Endodermal cell (in vitro differentiated cells): ENCODE measurements around the gene TBXT. TPM values are rescaled to one million over a fixed set of nuclear protein-coding genes. Genes with fewer than 3 reads are reported as not detected.
A peak's percentile ranks its signal among the peaks of the same experiment; 100 is the strongest.

Experiments
- DNase-seq: peaks from one replicate; pipeline ENCODE4 v3.0.0-alpha.2; 2017
- H3K27ac ChIP-seq: 2 replicates; pipeline ENCODE4 v1.5.1; 2013; ENCODE audit warnings: mild to moderate bottlenecking, low read depth, low read length, moderate library complexity
- H3K27me3 ChIP-seq: 2 replicates; pipeline ENCODE4 v1.6.1; 2013; ENCODE audit warnings: mild to moderate bottlenecking, low read length, moderate library complexity; ENCODE audit not compliant: insufficient read depth, control insufficient read depth, poor library complexity, severe bottlenecking
- H3K36me3 ChIP-seq: 2 replicates; pipeline ENCODE4 v1.7.0; 2013; ENCODE audit warnings: mild to moderate bottlenecking, low read length, moderate library complexity; ENCODE audit not compliant: control insufficient read depth, insufficient read depth
- H3K4me1 ChIP-seq: one replicate; pipeline ENCODE4 v1.7.0; 2013; ENCODE audit warnings: low read length; ENCODE audit not compliant: control insufficient read depth, insufficient read depth
- H3K4me3 ChIP-seq: 2 replicates; pipeline ENCODE4 v1.5.1; 2013; ENCODE audit warnings: mild to moderate bottlenecking, low read length, moderate library complexity
- H3K9ac ChIP-seq: 2 replicates; pipeline ENCODE4 v1.6.1; 2013; ENCODE audit warnings: mild to moderate bottlenecking, low read length, moderate library complexity; ENCODE audit not compliant: poor library complexity, severe bottlenecking; ENCODE audit errors: extremely low read depth
- H3K9me3 ChIP-seq: 2 replicates; pipeline ENCODE4 v1.6.1; 2013; ENCODE audit warnings: mild to moderate bottlenecking, low read length, moderate library complexity; ENCODE audit not compliant: control insufficient read depth
- H3K27ac Mint-ChIP-seq: 2 replicates; pipeline ENCODE4 v1.8.0; 2020; ENCODE audit warnings: mixed read lengths
- H3K27me3 Mint-ChIP-seq: 2 replicates; pipeline ENCODE4 v1.8.0; 2021; ENCODE audit warnings: mild to moderate bottlenecking, mixed read lengths; ENCODE audit not compliant: insufficient read depth
- H3K36me3 Mint-ChIP-seq: 2 replicates; pipeline ENCODE4 v1.8.0; 2020; ENCODE audit warnings: low read depth, mixed read lengths
- H3K4me1 Mint-ChIP-seq: 2 replicates; pipeline ENCODE4 v1.8.0; 2020; ENCODE audit warnings: mixed read lengths
- H3K4me3 Mint-ChIP-seq: 2 replicates; pipeline ENCODE4 v1.8.0; 2020; ENCODE audit warnings: mild to moderate bottlenecking, moderate library complexity, mixed read lengths
- H3K9me3 Mint-ChIP-seq: 2 replicates; pipeline ENCODE4 v1.8.0; 2020; ENCODE audit warnings: mild to moderate bottlenecking, mixed read lengths
- CTCF ChIP-seq: fragments of 200-600 bp; sonication (generic); conservative IDR thresholded peaks from 2 replicates; pipeline ENCODE4 v1.5.0; 2021; ENCODE audit warnings: antibody characterized with exemption, mild to moderate bottlenecking
- WGBS, 2 experiments: methylation state at CpG; one replicate each; pipeline versions ENCODE4 v1.1.5 to v1.1.7; 2013; ENCODE audit warnings: missing lambda C conversion rate in 2 of 2, mixed read lengths in 1 of 2; ENCODE audit not compliant: insufficient coverage in 1 of 2, insufficient read length in 1 of 2; 5-methylcytosine and 5-hydroxymethylcytosine counted together
- total RNA-seq, 2 donors: library from RNA; stranded (reverse); fragmentation: NEBNext Ultra II Directional in 1 of 2; extraction: Animal tissue kit (Norgen Biotek cat#: 25700) in 1 of 2; gene quantifications; 2 replicates in 1 of 2; 3 replicates in 1 of 2; pipeline ENCODE4 v1.2.1, GENCODE V29; 2021

TBXT gene
- total RNA-seq, 2 donors from 2014 or later = 2.3 TPM

GRCh38 chr6:166162599-166163342 lies 4.9 kb downstream of the TBXT start:
- TF ChIP-seq CTCF = no peak
- no peak overlapping the region for H3K27ac Mint-ChIP-seq
- peaks cover 49% of the 10 kb centered on the region for H3K27me3 ChIP-seq
- no peaks in the 10 kb centered on the region for H3K36me3 ChIP-seq
- DNase-seq = no peak
- no peaks in the 10 kb centered on the region for H3K9me3 Mint-ChIP-seq
- H3K36me3 Mint-ChIP-seq = no peaks in the 10 kb centered on the region
- H3K4me3 ChIP-seq = no peak overlapping the region
- no peaks in the 10 kb centered on the region for H3K9me3 ChIP-seq
- peaks cover 18% of the 10 kb centered on the region for H3K4me1 Mint-ChIP-seq
- no peak overlapping the region for H3K27ac ChIP-seq
- no peak overlapping the region for H3K9ac ChIP-seq
- 71% methylated on average over 1 of the region's 1 CpG; no CpG with 5 or more reads in 1 of the 2 experiments for WGBS, 2 experiments
- H3K27me3 Mint-ChIP-seq = peaks cover 44% of the 10 kb centered on the region
- H3K4me3 Mint-ChIP-seq = no peak overlapping the region
- H3K4me1 ChIP-seq = no peaks in the 10 kb centered on the region

- Mint-ChIP-seq H3K27ac (no peak overlapping the region), H3K9me3 (no peaks in the 10 kb centered on the region), H3K4me3 (no peak overlapping the region), H3K36me3 (no peaks in the 10 kb centered on the region), H3K27me3 (no peaks in the 10 kb centered on the region), H3K4me1 (peaks cover 6% of the 10 kb centered on the region)
- no peak for TF ChIP-seq CTCF
- Histone ChIP-seq H3K27ac (no peak overlapping the region), H3K4me3 (no peak overlapping the region), H3K36me3 (no peaks in the 10 kb centered on the region), H3K4me1 (no peaks in the 10 kb centered on the region), H3K9ac (no peak overlapping the region), H3K9me3 (no peaks in the 10 kb centered on the region), H3K27me3 (peaks cover 2% of the 10 kb centered on the region)
- no peak for DNase-seq
- WGBS, 2 experiments = 93 to 97% methylated on average over 24 to 28 of the region's 28 CpGs
Observed at GRCh38 chr6:166157930-166158617, 9.6 kb downstream of the TBXT start.

GRCh38 chr6:166156942-166157341 lies 10.7 kb downstream of the TBXT start:
- no peak overlapping the region for H3K4me3 ChIP-seq
- H3K4me1 ChIP-seq = no peaks in the 10 kb centered on the region
- H3K9me3 Mint-ChIP-seq = no peaks in the 10 kb centered on the region
- H3K27ac ChIP-seq = no peak overlapping the region
- H3K27me3 ChIP-seq = no peaks in the 10 kb centered on the region
- H3K27me3 Mint-ChIP-seq = no peaks in the 10 kb centered on the region
- no peaks in the 10 kb centered on the region for H3K36me3 ChIP-seq
- H3K36me3 Mint-ChIP-seq = no peaks in the 10 kb centered on the region
- TF ChIP-seq CTCF = peak; percentile 75
- no peak for DNase-seq
- no peak overlapping the region for H3K27ac Mint-ChIP-seq
- peaks cover 6% of the 10 kb centered on the region for H3K4me1 Mint-ChIP-seq
- H3K4me3 Mint-ChIP-seq = no peak overlapping the region
- no peaks in the 10 kb centered on the region for H3K9me3 ChIP-seq
- WGBS, 2 experiments = 64 to 71% methylated on average over 4 to 7 of the region's 7 CpGs
- H3K9ac ChIP-seq = no peak overlapping the region
